ENCODE data around the gene SEZ6L2.

SEZ6L2 gene

GRCh38 chr16:29862884-29863668, 36.3 kb downstream of the SEZ6L2 start, which contains the start of gene CDIPT:
Gene CDIPT, minus strand, starts transcription at chr16:29863226. Its CDS starts 369 bp downstream, at chr16:29862857.
- peak; percentile 97 for ATAC-seq (ENCODE audit: low read depth)
- Histone ChIP-seq H3K9me3 (ENCODE audit: severe bottlenecking) (no peaks in the 10 kb centered on the region), H3K4me1 (ENCODE audit: insufficient read depth, poor library complexity, severe bottlenecking) (no peaks in the 10 kb centered on the region), H3K27ac (ENCODE audit: poor library complexity, severe bottlenecking) (peak within 1 kb of the TSS; percentile 50), H3K27me3 (ENCODE audit: insufficient read depth, poor library complexity, severe bottlenecking) (no peaks in the 10 kb centered on the region), H3K4me3 (ENCODE audit: severe bottlenecking) (peak within 1 kb of the TSS; percentile 77), H3K36me3 (ENCODE audit: low read depth) (peaks cover 6% of the 10 kb centered on the region)
- TF ChIP-seq CTCF (IDR thresholded peaks at IDR 0.05; ENCODE audit: poor library complexity, severe bottlenecking) = peak; percentile 86
- DNase-seq (ENCODE audit: low spot score) = peak; percentile 94

GRCh38 chr16:29862383-29862883, 36.9 kb downstream of the SEZ6L2 start:
- Histone ChIP-seq H3K27me3 (ENCODE audit: insufficient read depth, poor library complexity, severe bottlenecking) (no peaks in the 10 kb centered on the region), H3K4me1 (ENCODE audit: insufficient read depth, poor library complexity, severe bottlenecking) (no peaks in the 10 kb centered on the region), H3K9me3 (ENCODE audit: severe bottlenecking) (no peaks in the 10 kb centered on the region), H3K36me3 (ENCODE audit: low read depth) (peaks cover 6% of the 10 kb centered on the region), H3K4me3 (ENCODE audit: severe bottlenecking) (peak overlapping the region; percentile 77), H3K27ac (ENCODE audit: poor library complexity, severe bottlenecking) (peak overlapping the region; percentile 50)
- ATAC-seq (ENCODE audit: low read depth) (peak; percentile 7; the same call in 2 of the 3 replicates), DNase-seq (ENCODE audit: low spot score) (no peak)
- no peak for TF ChIP-seq CTCF (IDR thresholded peaks at IDR 0.05; ENCODE audit: poor library complexity, severe bottlenecking)

- Histone ChIP-seq H3K27me3 (ENCODE audit: insufficient read depth, poor library complexity, severe bottlenecking) (no peaks in the 10 kb centered on the region), H3K36me3 (ENCODE audit: low read depth) (peaks cover 6% of the 10 kb centered on the region)
Measured at GRCh38 chr16:29860218-29860617, 39.1 kb downstream of the SEZ6L2 start.

GRCh38 chr16:29858974-29859373, 40.4 kb downstream of the SEZ6L2 start:
- no peak for ATAC-seq (ENCODE audit: low read depth)
- Histone ChIP-seq H3K4me1 (ENCODE audit: insufficient read depth, poor library complexity, severe bottlenecking) (no peaks in the 10 kb centered on the region), H3K4me3 (ENCODE audit: severe bottlenecking) (no peak overlapping the region), H3K27me3 (ENCODE audit: insufficient read depth, poor library complexity, severe bottlenecking) (no peaks in the 10 kb centered on the region), H3K36me3 (ENCODE audit: low read depth) (peaks cover 6% of the 10 kb centered on the region), H3K27ac (ENCODE audit: poor library complexity, severe bottlenecking) (no peak overlapping the region), H3K9me3 (ENCODE audit: severe bottlenecking) (no peaks in the 10 kb centered on the region)
- TF ChIP-seq CTCF (IDR thresholded peaks at IDR 0.05; ENCODE audit: poor library complexity, severe bottlenecking) = no peak
- DNase-seq (ENCODE audit: low spot score) = no peak

More at GRCh38 chr16:29860218-29860617, 39.1 kb downstream of the SEZ6L2 start:
- no peak for ATAC-seq (ENCODE audit: low read depth)
- DNase-seq (ENCODE audit: low spot score) = no peak
- Histone ChIP-seq H3K4me3 (ENCODE audit: severe bottlenecking) (no peak overlapping the region), H3K4me1 (ENCODE audit: insufficient read depth, poor library complexity, severe bottlenecking) (no peaks in the 10 kb centered on the region), H3K27ac (ENCODE audit: poor library complexity, severe bottlenecking) (no peak overlapping the region), H3K9me3 (ENCODE audit: severe bottlenecking) (no peaks in the 10 kb centered on the region)
- TF ChIP-seq CTCF (IDR thresholded peaks at IDR 0.05; ENCODE audit: poor library complexity, severe bottlenecking) = no peak
